Neutrophil (primary cell): ENCODE data around the gene TRMT10C.
"Not testable (repeated sequence)": the region's sequence is repeated elsewhere in the genome, so short reads cannot be mapped to it uniquely, and the experiment has no call there.

Experiments
- H3K27ac ChIP-seq: fragments of 200-600 bp; sonication (generic); 2 replicates; pipeline ENCODE4 v1.5.1; 2016; ENCODE audit warnings: mild to moderate bottlenecking, moderate library complexity
- H3K27me3 ChIP-seq: fragments of 200-600 bp; sonication (generic); 2 replicates; pipeline ENCODE4 v1.6.0; 2016; ENCODE audit warnings: mild to moderate bottlenecking
- H3K36me3 ChIP-seq: fragments of 200-600 bp; sonication (generic); 2 replicates; pipeline ENCODE4 v1.5.1; 2017
- H3K4me1 ChIP-seq, 2 experiments: fragments of 200-600 bp in 1 of 2; sonication (generic) in 1 of 2; 1 replicate in 1 of 2; 2 replicates in 1 of 2; pipeline versions ENCODE4 v1.5.1 to v1.6.1; 2013 to 2016; ENCODE audit warnings: low read depth in 1 of 2, low read length in 1 of 2, mild to moderate bottlenecking in 1 of 2, moderate library complexity in 1 of 2; ENCODE audit not compliant: control insufficient read depth in 1 of 2, insufficient read depth in 1 of 2
- H3K4me3 ChIP-seq, 2 experiments: fragments of 200-600 bp in 1 of 2; sonication (generic) in 1 of 2; 1 replicate in 1 of 2; 2 replicates in 1 of 2; pipeline ENCODE4 v1.5.1; 2013 to 2016; ENCODE audit warnings: low read depth in 1 of 2, low read length in 1 of 2, mild to moderate bottlenecking in 1 of 2, moderate library complexity in 1 of 2
- H3K9me3 ChIP-seq: fragments of 200-600 bp; sonication (generic); 2 replicates; pipeline ENCODE4 v1.5.1; 2016
- CTCF ChIP-seq: fragments of 200-600 bp; sonication (generic); IDR thresholded peaks from 2 replicates; pipeline ENCODE4 v1.5.1; 2016; ENCODE audit warnings: antibody characterized with exemption

Gene TRMT10C

GRCh38 chr3:101603184-101603583, 41.5 kb downstream of the TRMT10C start:
- H3K4me3 ChIP-seq = no peak overlapping the region
- no peaks in the 10 kb centered on the region for H3K27me3 ChIP-seq
- H3K9me3 ChIP-seq = no peaks in the 10 kb centered on the region
- H3K36me3 ChIP-seq = no peaks in the 10 kb centered on the region
- no peaks in the 10 kb centered on the region for H3K4me1 ChIP-seq
- no peak overlapping the region for H3K27ac ChIP-seq
- no peak for TF ChIP-seq CTCF

- not testable (repeated sequence) for H3K4me3 ChIP-seq, H3K27me3 ChIP-seq, H3K36me3 ChIP-seq, H3K4me1 ChIP-seq, H3K9me3 ChIP-seq, H3K27ac ChIP-seq
Measured at GRCh38 chr3:101605398-101605797, 43.7 kb downstream of the TRMT10C start.

- no peak overlapping the region for H3K4me3 ChIP-seq
- no peak for TF ChIP-seq CTCF
- no peak overlapping the region for H3K27ac ChIP-seq
- H3K9me3 ChIP-seq = no peaks in the 10 kb centered on the region
- no peaks in the 10 kb centered on the region for H3K36me3 ChIP-seq
- H3K27me3 ChIP-seq = no peaks in the 10 kb centered on the region
- no peaks in the 10 kb centered on the region for H3K4me1 ChIP-seq
Measured at GRCh38 chr3:101611023-101611422, 49.4 kb downstream of the TRMT10C start.

GRCh38 chr3:101613014-101613413, 51.3 kb downstream of the TRMT10C start:
- H3K27ac ChIP-seq = not testable (repeated sequence)

GRCh38 chr3:101615525-101615924, 53.9 kb downstream of the TRMT10C start:
- Histone ChIP-seq H3K9me3 (no peaks in the 10 kb centered on the region), H3K4me1 (no peaks in the 10 kb centered on the region), H3K4me3 (no peak overlapping the region), H3K36me3 (no peaks in the 10 kb centered on the region), H3K27ac (no peak overlapping the region), H3K27me3 (no peaks in the 10 kb centered on the region)
- no peak for TF ChIP-seq CTCF

More at GRCh38 chr3:101613014-101613413, 51.3 kb downstream of the TRMT10C start:
- not testable (repeated sequence) for H3K9me3 ChIP-seq, H3K4me1 ChIP-seq, H3K27me3 ChIP-seq, H3K4me3 ChIP-seq, H3K36me3 ChIP-seq
